CD4-positive, alpha-beta memory T cell (primary cell): ENCODE results near the gene CHML. TPM values are rescaled to one million over a fixed set of nuclear protein-coding genes. Genes with fewer than 3 reads are reported as not detected.

Source experiments
- CTCF ChIA-PET: fragments of 350-600 bp; sonication (Branson Sonifier 250); formaldehyde crosslinking; loops from one replicate; lab custom pipeline; 2021; ENCODE audit warnings: inconsistent platforms; ENCODE audit not compliant: partially characterized antibody; lab: Charles Lee
- POLR2A ChIA-PET: fragments of 350-600 bp; sonication (Branson Sonifier 250); formaldehyde crosslinking; loops from one replicate; lab custom pipeline; 2021; ENCODE audit not compliant: partially characterized antibody; lab: Charles Lee
- DNase-seq, 5 donors: peaks; one replicate each; pipeline versions ENCODE4 v3.0.0 to v3.0.0-alpha.2; 2020 to 2022; ENCODE audit warnings: mixed read lengths in 1 of 5
- H3K27ac ChIP-seq: one replicate; pipeline ENCODE4 v1.7.0; 2013; ENCODE audit warnings: low read depth, low read length
- H3K27me3 ChIP-seq: 2 replicates; pipeline ENCODE4 v1.7.0; 2013; ENCODE audit warnings: mild to moderate bottlenecking, low read length, moderate library complexity; ENCODE audit not compliant: insufficient read depth
- H3K36me3 ChIP-seq: 2 replicates; pipeline ENCODE4 v1.7.0; 2013; ENCODE audit warnings: mild to moderate bottlenecking, low read length, moderate library complexity; ENCODE audit not compliant: insufficient read depth
- H3K4me1 ChIP-seq: 2 replicates; pipeline ENCODE4 v1.7.0; 2013; ENCODE audit warnings: mild to moderate bottlenecking, low read length, moderate library complexity; ENCODE audit not compliant: insufficient read depth
- H3K4me3 ChIP-seq, 2 donors: one replicate each; pipeline ENCODE4 v1.7.0; 2013; ENCODE audit warnings: low read length in 2 of 2, mild to moderate bottlenecking in 1 of 2
- H3K9me3 ChIP-seq, 2 donors: one replicate each; pipeline ENCODE4 v1.7.0; 2013; ENCODE audit warnings: low read length in 2 of 2, control low read depth in 1 of 2; ENCODE audit not compliant: control insufficient read depth in 1 of 2
- H3K27ac Mint-ChIP-seq, 7 donors: one replicate each; pipeline ENCODE4 v1.8.0; 2020 to 2021; ENCODE audit warnings: mixed read lengths in 7 of 7, mild to moderate bottlenecking in 6 of 7, inconsistent platforms in 3 of 7, moderate library complexity in 3 of 7
- H3K27me3 Mint-ChIP-seq, 2 donors: one replicate each; pipeline ENCODE4 v1.8.0; 2020 to 2021; ENCODE audit warnings: mixed read lengths in 2 of 2
- H3K36me3 Mint-ChIP-seq, 2 donors: one replicate each; pipeline ENCODE4 v1.8.0; 2020 to 2021; ENCODE audit warnings: mixed read lengths in 2 of 2, inconsistent platforms in 1 of 2, mild to moderate bottlenecking in 1 of 2
- H3K4me1 Mint-ChIP-seq, 4 donors: one replicate each; pipeline ENCODE4 v1.8.0; 2020 to 2021; ENCODE audit warnings: mixed read lengths in 4 of 4, mild to moderate bottlenecking in 1 of 4
- H3K4me3 Mint-ChIP-seq, 8 donors: one replicate each; pipeline ENCODE4 v1.8.0; 2020 to 2021; ENCODE audit warnings: mixed read lengths in 8 of 8, mild to moderate bottlenecking in 7 of 8, moderate library complexity in 6 of 8, inconsistent platforms in 3 of 8
- H3K9me3 Mint-ChIP-seq, 8 donors: one replicate each; pipeline ENCODE4 v1.8.0; 2020 to 2021; ENCODE audit warnings: mixed read lengths in 8 of 8, mild to moderate bottlenecking in 5 of 8, inconsistent platforms in 3 of 8, moderate library complexity in 1 of 8
- intact Hi-C: fragments of 100-400 bp; cut with micrococcal nuclease; formaldehyde crosslinking; loops from one replicate; pipeline ENCODE4 v1.15.1; 2023
- polyA plus RNA-seq, 2 donors: library from polyadenylated mRNA; unstranded; fragments of 300-500 nt; fragmentation: Illumina TruSeq; gene quantifications; one replicate each; pipeline ENCODE4 v1.2.3, GENCODE V29; 2021
- total RNA-seq, 2 experiments: library from RNA; stranded (reverse); gene quantifications; one replicate each; pipeline ENCODE4 v1.2.3, GENCODE V29; 2021

Gene CHML
- total and polyA plus RNA-seq, 4 experiments from 2014 or later, result 2.2 to 8.8 (median 5.0) TPM

GRCh38 chr1:241614144-241614543 is 26.0 kb downstream of the CHML start:
- no peak for DNase-seq
- CTCF ChIA-PET, result interaction anchor here (1.4 to 5.1 kb wide), 3 partner anchors 13 to 384 kb away, joined by 4 to 61 read pairs (median 7); partner anchors contain the start of gene MAP1LC3C
- H3K4me3 Mint-ChIP-seq, result no peak overlapping the region
- intact Hi-C loops, result loop anchor here (5.0 kb wide), 2 partner anchors 62 to 283 kb away; no protein-coding TSS in a partner anchor
- Histone ChIP-seq H3K36me3 (no peaks in the 10 kb centered on the region), H3K27ac (no peak overlapping the region), H3K9me3 (no peaks in the 10 kb centered on the region), H3K4me3 (no peak overlapping the region), H3K27me3 (no peaks in the 10 kb centered on the region), H3K4me1 (no peaks in the 10 kb centered on the region)
- H3K4me1 Mint-ChIP-seq, result no peaks in the 10 kb centered on the region
- H3K27me3 Mint-ChIP-seq, result no peaks in the 10 kb centered on the region
- H3K9me3 Mint-ChIP-seq, result no peaks in the 10 kb centered on the region
- H3K27ac Mint-ChIP-seq, result no peak overlapping the region
- POLR2A ChIA-PET, result no interaction called here
- no peaks in the 10 kb centered on the region for H3K36me3 Mint-ChIP-seq

- Histone ChIP-seq H3K9me3 (no peaks in the 10 kb centered on the region), H3K4me3 (no peak overlapping the region), H3K4me1 (no peaks in the 10 kb centered on the region), H3K27ac (no peak overlapping the region), H3K36me3 (no peaks in the 10 kb centered on the region), H3K27me3 (no peaks in the 10 kb centered on the region)
- Mint-ChIP-seq H3K27ac (peak overlapping the region in 2 of 7 donors; percentile 11 to 48), H3K27me3 (no peaks in the 10 kb centered on the region), H3K4me1 (no peaks in the 10 kb centered on the region), H3K9me3 (no peaks in the 10 kb centered on the region), H3K4me3 (no peak overlapping the region), H3K36me3 (no peaks in the 10 kb centered on the region)
- DNase-seq, result no peak
- intact Hi-C loops, result loop anchor here (5.0 kb wide), 2 partner anchors 61 to 284 kb away; no protein-coding TSS in a partner anchor
- ChIA-PET POLR2A (no interaction called here), CTCF (interaction anchor here (1.2 to 5.1 kb wide), 15 partner anchors 8 to 404 kb away, joined by 3 to 71 read pairs (median 5); partner anchors contain the start of gene MAP1LC3C)
Measured at GRCh38 chr1:241612533-241613477, 27.4 kb downstream of the CHML start.

- Mint-ChIP-seq H3K36me3 (no peaks in the 10 kb centered on the region), H3K27ac (no peak overlapping the region), H3K9me3 (no peaks in the 10 kb centered on the region), H3K4me3 (no peak overlapping the region), H3K4me1 (no peaks in the 10 kb centered on the region), H3K27me3 (no peaks in the 10 kb centered on the region)
- no peaks in the 10 kb centered on the region for H3K27me3 ChIP-seq
- H3K4me3 ChIP-seq, result no peak overlapping the region
- CTCF ChIA-PET, result interaction anchor here (0.7 to 5.1 kb wide), 32 partner anchors 9 to 843 kb away, joined by 3 to 71 read pairs (median 5); partner anchors contain the start of genes CHML, EXO1, MAP1LC3C and OPN3
- intact Hi-C loops, result loop anchor here (1.0 to 5.0 kb wide), 8 partner anchors 16 to 406 kb away; no protein-coding TSS in a partner anchor
- no peaks in the 10 kb centered on the region for H3K9me3 ChIP-seq
- POLR2A ChIA-PET, result interaction anchor here (1.5 kb wide), 1 partner anchor 60 kb away, joined by 4 read pairs; no protein-coding TSS in a partner anchor
- DNase-seq, result no peak
- no peak overlapping the region for H3K27ac ChIP-seq
- no peaks in the 10 kb centered on the region for H3K4me1 ChIP-seq
- H3K36me3 ChIP-seq, result no peaks in the 10 kb centered on the region
Measured at GRCh38 chr1:241611736-241612135, 28.4 kb downstream of the CHML start.

GRCh38 chr1:241611063-241611462 is 29.1 kb downstream of the CHML start:
- Histone ChIP-seq H3K9me3 (no peaks in the 10 kb centered on the region), H3K4me3 (no peak overlapping the region), H3K27ac (no peak overlapping the region), H3K36me3 (no peaks in the 10 kb centered on the region), H3K27me3 (no peaks in the 10 kb centered on the region), H3K4me1 (no peaks in the 10 kb centered on the region)
- H3K9me3 Mint-ChIP-seq, result no peaks in the 10 kb centered on the region
- no peak overlapping the region for H3K4me3 Mint-ChIP-seq
- POLR2A ChIA-PET, result interaction anchor here (0.6 to 1.5 kb wide), 4 partner anchors 17 to 154 kb away, joined by 3 to 4 read pairs (median 3); no protein-coding TSS in a partner anchor
- peak in 4 of 5 donors; percentile 56 to 62 (median 60) for DNase-seq
- no peaks in the 10 kb centered on the region for H3K27me3 Mint-ChIP-seq
- no peaks in the 10 kb centered on the region for H3K36me3 Mint-ChIP-seq
- intact Hi-C loops, result loop anchor here (1.0 to 5.0 kb wide), 8 partner anchors 16 to 406 kb away; no protein-coding TSS in a partner anchor
- CTCF ChIA-PET, result interaction anchor here (0.6 to 5.1 kb wide), 44 partner anchors 9 to 1327 kb away, joined by 3 to 71 read pairs (median 4); partner anchors contain the start of genes CHML, EXO1, MAP1LC3C and OPN3
- no peak overlapping the region for H3K27ac Mint-ChIP-seq
- no peaks in the 10 kb centered on the region for H3K4me1 Mint-ChIP-seq

GRCh38 chr1:241610056-241610815 is 29.9 kb downstream of the CHML start:
- Mint-ChIP-seq H3K27ac (no peak overlapping the region), H3K4me1 (no peaks in the 10 kb centered on the region), H3K27me3 (peaks cover 0 to 2% of the 10 kb centered on the region in 2 donors), H3K9me3 (no peaks in the 10 kb centered on the region), H3K4me3 (no peak overlapping the region), H3K36me3 (no peaks in the 10 kb centered on the region)
- CTCF ChIA-PET, result interaction anchor here (0.6 to 5.1 kb wide), 39 partner anchors 8 to 1327 kb away, joined by 3 to 71 read pairs (median 4); partner anchors contain the start of genes CHML, EXO1, MAP1LC3C and OPN3
- no peak for DNase-seq
- POLR2A ChIA-PET, result interaction anchor here (0.6 to 1.5 kb wide), 4 partner anchors 17 to 155 kb away, joined by 3 to 4 read pairs (median 3); no protein-coding TSS in a partner anchor
- H3K27ac ChIP-seq, result no peak overlapping the region
- intact Hi-C loops, result loop anchor here (2.0 to 5.0 kb wide), 3 partner anchors 58 to 287 kb away; no protein-coding TSS in a partner anchor
- H3K4me3 ChIP-seq, result no peak overlapping the region
- H3K36me3 ChIP-seq, result no peaks in the 10 kb centered on the region
- no peaks in the 10 kb centered on the region for H3K4me1 ChIP-seq
- H3K9me3 ChIP-seq, result no peaks in the 10 kb centered on the region
- H3K27me3 ChIP-seq, result no peaks in the 10 kb centered on the region

- H3K27ac Mint-ChIP-seq, result no peak overlapping the region
- no peaks in the 10 kb centered on the region for H3K9me3 Mint-ChIP-seq
- no peaks in the 10 kb centered on the region for H3K4me1 Mint-ChIP-seq
- POLR2A ChIA-PET, result no interaction called here
- intact Hi-C loops, result no loop called here
- H3K36me3 Mint-ChIP-seq, result peaks cover 0 to under 1% of the 10 kb centered on the region in 2 donors
- peaks cover 0 to 2% of the 10 kb centered on the region in 2 donors for H3K27me3 Mint-ChIP-seq
- no peak overlapping the region for H3K4me3 Mint-ChIP-seq
- H3K27ac ChIP-seq, result no peak overlapping the region
- H3K36me3 ChIP-seq, result no peaks in the 10 kb centered on the region
- DNase-seq, result no peak
- H3K9me3 ChIP-seq, result no peaks in the 10 kb centered on the region
- no peaks in the 10 kb centered on the region for H3K4me1 ChIP-seq
- H3K4me3 ChIP-seq, result no peak overlapping the region
- CTCF ChIA-PET, result interaction anchor here (0.9 to 2.6 kb wide), 2 partner anchors 13 to 390 kb away, joined by 5 to 6 read pairs; partner anchors contain the start of gene MAP1LC3C
- H3K27me3 ChIP-seq, result no peaks in the 10 kb centered on the region
Measured at GRCh38 chr1:241608379-241609033, 31.7 kb downstream of the CHML start.
